ENCODE measurements around the gene IRF2BPL. TPM values are rescaled to one million over a fixed set of nuclear protein-coding genes. Genes with fewer than 3 reads are reported as not detected.

The IRF2BPL gene
- total RNA-seq, 2 donors from 2014 or later = 18.3 to 27.1 TPM

DNA sequence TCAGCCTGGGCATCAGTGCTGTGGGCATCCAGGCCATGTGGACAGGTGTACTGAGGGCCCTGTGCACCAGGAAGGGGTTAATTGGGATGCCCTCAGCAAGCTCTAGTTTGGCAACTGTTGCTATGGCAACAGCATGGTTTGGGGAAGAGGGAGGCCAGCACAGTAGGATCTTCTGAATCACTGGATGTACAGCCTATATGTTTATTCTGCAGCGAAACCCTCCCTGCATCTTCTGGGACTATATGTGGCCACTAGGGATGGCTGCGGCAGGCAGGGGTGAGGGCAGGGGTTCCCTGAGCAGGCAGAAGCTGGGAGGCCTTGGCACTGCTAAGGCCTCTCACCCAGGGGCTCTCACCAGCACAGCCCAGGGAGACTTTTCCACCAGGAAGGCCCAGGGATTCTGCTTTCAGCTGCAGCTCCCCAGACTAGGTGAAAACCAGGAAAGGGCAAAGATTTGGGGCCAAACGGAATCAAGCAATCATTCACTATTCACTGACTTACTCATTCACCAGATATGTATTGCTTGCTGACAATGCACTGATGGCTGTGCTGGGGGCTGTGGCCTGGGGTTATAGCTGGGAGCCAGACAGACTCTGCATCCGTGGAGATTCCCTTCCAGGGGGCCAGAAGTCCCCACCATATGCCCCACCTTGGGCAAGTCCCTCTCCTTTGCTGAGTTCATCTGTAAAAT lies 42.8 kb downstream of the IRF2BPL start:
- Histone ChIP-seq H3K4me3 (no peak overlapping the region), H3K36me3 (no peaks in the 10 kb centered on the region), H3K9ac (ENCODE audit: low read depth in 2 of 2, low read length in 2 of 2) (no peak overlapping the region), H3K27me3 (no peaks in the 10 kb centered on the region), H3K27ac (no peak overlapping the region), H3K9me3 (no peaks in the 10 kb centered on the region), H3K4me1 (no peaks in the 10 kb centered on the region)
- no peak for DNase-seq
- TF ChIP-seq, protein P1, sequence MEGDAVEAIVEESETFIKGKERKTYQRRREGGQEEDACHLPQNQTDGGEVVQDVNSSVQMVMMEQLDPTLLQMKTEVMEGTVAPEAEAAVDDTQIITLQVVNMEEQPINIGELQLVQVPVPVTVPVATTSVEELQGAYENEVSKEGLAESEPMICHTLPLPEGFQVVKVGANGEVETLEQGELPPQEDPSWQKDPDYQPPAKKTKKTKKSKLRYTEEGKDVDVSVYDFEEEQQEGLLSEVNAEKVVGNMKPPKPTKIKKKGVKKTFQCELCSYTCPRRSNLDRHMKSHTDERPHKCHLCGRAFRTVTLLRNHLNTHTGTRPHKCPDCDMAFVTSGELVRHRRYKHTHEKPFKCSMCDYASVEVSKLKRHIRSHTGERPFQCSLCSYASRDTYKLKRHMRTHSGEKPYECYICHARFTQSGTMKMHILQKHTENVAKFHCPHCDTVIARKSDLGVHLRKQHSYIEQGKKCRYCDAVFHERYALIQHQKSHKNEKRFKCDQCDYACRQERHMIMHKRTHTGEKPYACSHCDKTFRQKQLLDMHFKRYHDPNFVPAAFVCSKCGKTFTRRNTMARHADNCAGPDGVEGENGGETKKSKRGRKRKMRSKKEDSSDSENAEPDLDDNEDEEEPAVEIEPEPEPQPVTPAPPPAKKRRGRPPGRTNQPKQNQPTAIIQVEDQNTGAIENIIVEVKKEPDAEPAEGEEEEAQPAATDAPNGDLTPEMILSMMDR (IDR thresholded peaks at IDR 0.05) = no peak
- intact Hi-C loops (cut with DNase I) = no loop called here

DNA sequence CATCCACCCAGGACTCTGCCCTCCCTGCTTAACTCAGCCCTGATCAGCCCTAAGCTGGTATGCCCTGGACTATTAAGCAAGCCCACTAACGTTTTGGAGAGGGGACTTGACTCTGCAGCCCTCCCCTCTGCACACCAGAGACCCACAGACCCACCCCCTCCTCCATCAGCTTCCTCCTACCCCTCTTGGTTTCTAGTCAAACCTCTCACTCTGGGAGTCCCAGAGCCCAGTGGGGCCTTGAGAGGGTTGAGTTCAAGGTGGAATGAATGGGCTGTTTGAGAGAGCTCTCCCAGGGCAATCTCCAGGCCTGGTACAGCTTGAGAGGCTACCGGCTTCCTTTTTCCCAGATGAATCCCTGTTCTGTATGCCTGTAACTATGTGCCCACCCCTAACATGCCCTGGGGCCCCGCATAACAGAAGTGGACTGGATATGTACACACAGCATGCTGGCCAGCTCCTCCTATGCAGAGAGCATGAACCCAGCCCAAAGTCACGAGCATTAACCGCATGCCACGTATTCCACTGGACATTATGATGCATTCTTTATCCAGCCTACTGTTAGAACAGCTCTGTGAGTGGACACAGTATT lies 43.6 kb downstream of the IRF2BPL start:
- H3K27ac ChIP-seq = no peak overlapping the region
- intact Hi-C loops (cut with DNase I) = no loop called here
- DNase-seq = no peak
- H3K4me3 ChIP-seq = no peak overlapping the region
- H3K9me3 ChIP-seq = no peaks in the 10 kb centered on the region
- TF ChIP-seq, protein P1 (IDR thresholded peaks at IDR 0.05) = no peak
- H3K9ac ChIP-seq (ENCODE audit: low read depth in 2 of 2, low read length in 2 of 2) = no peak overlapping the region
- H3K36me3 ChIP-seq = no peaks in the 10 kb centered on the region
- no peaks in the 10 kb centered on the region for H3K4me1 ChIP-seq
- no peaks in the 10 kb centered on the region for H3K27me3 ChIP-seq

DNA sequence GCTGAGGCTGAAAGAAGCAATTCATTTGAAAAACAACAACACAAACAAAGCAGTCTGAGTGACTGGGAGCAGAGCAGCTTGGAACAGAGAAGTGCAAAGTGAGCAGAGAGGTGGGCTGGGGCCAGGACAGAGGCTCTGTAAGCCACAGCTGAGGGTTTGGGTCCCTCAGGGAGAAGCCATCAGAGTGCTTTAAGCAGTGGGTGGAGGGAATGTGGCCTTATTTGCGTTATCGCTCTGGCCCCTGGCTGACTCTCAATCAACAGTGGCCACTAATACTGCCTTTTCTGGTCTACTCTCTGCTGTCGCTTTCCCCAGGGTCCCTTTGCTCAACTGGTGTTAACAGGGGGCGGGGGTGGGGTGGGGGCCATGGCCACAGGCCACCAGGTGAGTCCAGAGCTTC lies 44.2 kb downstream of the IRF2BPL start:
- Histone ChIP-seq H3K9me3 (no peaks in the 10 kb centered on the region), H3K27me3 (no peaks in the 10 kb centered on the region), H3K36me3 (no peaks in the 10 kb centered on the region), H3K4me1 (no peaks in the 10 kb centered on the region), H3K27ac (no peak overlapping the region), H3K4me3 (no peak overlapping the region), H3K9ac (ENCODE audit: low read depth in 2 of 2, low read length in 2 of 2) (no peak overlapping the region)
- DNase-seq = no peak
- TF ChIP-seq, protein P1 (IDR thresholded peaks at IDR 0.05) = no peak
- intact Hi-C loops (cut with DNase I) = no loop called here

DNA sequence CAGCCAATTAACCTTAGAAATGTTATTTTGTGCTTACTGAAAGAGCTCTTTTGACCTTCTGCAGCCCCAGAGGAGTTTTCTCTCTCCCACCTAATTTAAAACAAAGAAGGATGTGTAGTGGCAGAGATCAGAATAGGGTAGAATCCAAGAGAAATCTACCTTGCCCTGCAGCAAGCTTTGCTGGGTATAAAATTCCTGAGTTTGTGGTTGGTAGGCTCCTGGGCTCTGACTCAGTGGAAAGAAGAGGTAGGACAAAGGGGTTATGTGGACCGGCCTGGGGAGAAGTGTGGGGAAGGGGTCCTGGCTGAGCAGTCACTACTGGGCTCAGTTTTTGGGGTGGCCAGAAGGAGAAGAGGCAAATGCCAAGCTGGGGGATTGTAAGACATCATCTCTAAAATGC lies 46.8 kb downstream of the IRF2BPL start:
- intact Hi-C loops (cut with DNase I) = no loop called here
- Histone ChIP-seq H3K4me1 (no peaks in the 10 kb centered on the region), H3K9me3 (no peaks in the 10 kb centered on the region), H3K4me3 (no peak overlapping the region), H3K9ac (ENCODE audit: low read depth in 2 of 2, low read length in 2 of 2) (no peak overlapping the region), H3K36me3 (no peaks in the 10 kb centered on the region), H3K27me3 (no peaks in the 10 kb centered on the region), H3K27ac (no peak overlapping the region)
- TF ChIP-seq, protein P1 (IDR thresholded peaks at IDR 0.05) = no peak
- no peak for DNase-seq

DNA sequence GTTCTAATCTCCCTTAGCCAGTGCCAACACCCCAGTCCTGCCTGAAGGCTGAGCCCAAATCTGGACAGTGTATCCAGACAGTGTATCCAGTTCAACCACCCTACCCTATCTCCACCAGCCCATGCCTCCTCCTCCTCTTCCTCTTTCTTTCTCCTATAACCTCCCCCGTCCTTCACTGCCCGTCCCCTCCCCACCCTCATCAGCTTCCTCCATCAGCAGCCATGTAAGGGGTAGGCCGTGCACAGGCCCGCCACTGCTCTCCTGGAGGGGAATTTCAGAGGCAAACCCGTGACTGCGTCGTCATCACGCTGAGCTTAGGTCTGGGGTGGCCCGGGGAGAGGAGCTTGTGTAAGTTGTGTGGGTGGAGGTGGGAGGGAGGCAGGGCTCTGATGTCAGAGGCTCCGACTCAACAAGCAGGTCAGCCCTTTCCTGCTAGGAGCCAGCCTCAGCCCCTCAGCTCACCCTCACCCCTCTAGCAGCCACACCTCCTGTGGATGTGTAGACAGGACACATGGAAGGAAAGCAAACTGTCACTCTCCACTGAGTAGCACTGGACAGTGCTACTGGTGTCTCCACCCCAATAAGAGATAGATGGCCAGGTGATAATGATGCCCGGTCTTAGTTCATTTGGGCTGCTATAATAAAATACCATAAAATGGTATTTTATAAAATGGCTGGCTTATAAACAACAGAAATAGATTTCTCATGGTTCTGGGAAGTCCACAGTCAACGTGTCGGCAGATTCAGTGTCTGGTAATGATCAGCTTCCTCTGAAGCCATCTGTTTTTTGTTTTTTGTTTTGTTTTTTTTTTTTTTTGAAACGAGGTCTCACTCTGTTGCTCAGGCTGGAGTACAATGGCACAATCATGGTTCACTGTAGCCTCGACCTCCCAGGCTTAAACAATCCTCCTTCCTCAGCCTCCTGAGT lies 50.5 kb downstream of the IRF2BPL start:
- no peaks in the 10 kb centered on the region for H3K36me3 ChIP-seq
- no peaks in the 10 kb centered on the region for H3K9me3 ChIP-seq
- no peaks in the 10 kb centered on the region for H3K4me1 ChIP-seq
- intact Hi-C loops (cut with DNase I) = no loop called here
- H3K9ac ChIP-seq (ENCODE audit: low read depth in 2 of 2, low read length in 2 of 2) = peak overlapping the region in 1 of 2 donors; percentile 12
- no peak for DNase-seq
- TF ChIP-seq, protein P1 (IDR thresholded peaks at IDR 0.05) = no peak
- H3K27me3 ChIP-seq = no peaks in the 10 kb centered on the region
- H3K4me3 ChIP-seq = no peak overlapping the region
- no peak overlapping the region for H3K27ac ChIP-seq
